T-helper 22 cell (primary cell): ENCODE results near the gene ZSCAN30.

Source experiments
- DNase-seq: peaks from one replicate; pipeline ENCODE4 v3.0.0-alpha.2; 2020; ENCODE audit warnings: low read depth

The ZSCAN30 gene

DNA sequence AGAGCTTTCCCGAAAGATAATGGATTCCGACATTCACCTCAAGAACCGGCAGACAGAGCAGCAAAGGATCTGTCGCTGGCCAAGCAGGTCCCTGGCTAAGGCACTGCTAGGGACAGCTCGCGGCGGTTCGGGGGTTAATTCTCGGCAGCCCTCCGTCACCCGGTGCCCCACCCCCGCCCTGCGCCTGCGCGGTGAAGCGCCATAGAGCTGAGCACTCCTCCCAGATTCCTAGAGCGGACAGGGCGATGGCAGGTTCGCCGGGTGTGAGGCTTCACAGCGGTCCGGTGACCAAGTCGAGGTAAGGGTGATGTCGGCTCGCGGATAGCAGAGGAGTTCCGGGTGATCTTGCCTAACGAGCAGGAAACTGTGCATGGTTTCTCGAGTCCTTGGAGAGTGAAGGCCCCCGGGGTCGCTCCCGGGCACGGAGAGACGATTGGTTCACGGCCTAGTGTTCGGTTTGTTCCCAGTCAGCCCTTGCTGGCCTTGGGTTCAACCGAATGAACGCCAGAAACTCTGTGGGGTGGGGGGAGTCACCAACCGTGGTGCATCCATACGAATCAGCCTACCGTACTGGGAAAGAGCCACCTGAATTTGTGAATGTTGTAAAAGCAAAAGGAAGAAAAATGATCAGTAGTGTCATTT lies at the start of gene ZSCAN30:
TSS of gene ZSCAN30 (minus strand) at position 136 of the 642 bp plus-strand sequence. CDS start 25,877 bp downstream, outside the sequence.
- peak; percentile 90 for DNase-seq

DNA sequence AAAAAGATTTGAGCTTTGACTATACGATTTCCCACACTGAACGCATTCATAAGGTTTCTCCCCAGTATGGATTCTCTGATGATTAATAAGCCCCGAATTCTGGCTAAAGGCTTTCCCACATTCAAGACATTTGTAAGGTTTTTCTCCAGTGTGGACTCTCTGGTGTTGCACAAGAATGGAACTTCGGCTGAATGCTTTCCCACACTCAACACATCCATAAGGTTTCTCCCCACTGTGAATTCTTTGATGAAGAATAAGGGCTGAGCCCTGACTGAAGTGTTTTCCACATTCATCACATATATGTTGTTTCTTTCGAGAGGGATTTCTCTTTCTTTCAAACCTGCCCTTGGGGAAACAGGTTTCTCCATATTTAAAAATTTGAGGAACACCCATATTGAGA lies 47.3 kb upstream of the ZSCAN30 start:
- DNase-seq, result no peak

DNA sequence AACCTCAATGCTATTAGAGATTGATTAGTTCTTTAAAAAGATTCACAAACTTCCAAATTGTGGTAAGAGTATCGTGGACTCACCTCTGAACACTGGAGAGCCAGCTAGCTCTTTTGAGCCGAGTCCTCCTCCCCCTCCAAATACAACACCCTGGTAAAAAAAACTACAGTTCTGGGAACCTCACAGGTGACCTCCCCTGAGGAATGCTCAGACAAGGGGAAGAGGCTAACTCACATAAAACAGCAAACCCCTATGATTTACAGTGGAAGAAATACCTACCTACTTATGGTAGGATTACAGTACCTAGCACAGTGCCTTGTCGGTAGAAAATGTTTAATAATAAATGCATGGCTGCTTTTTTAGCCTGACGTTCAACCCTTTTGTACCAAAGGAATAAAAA lies 45.8 kb upstream of the ZSCAN30 start:
- DNase-seq, result no peak

DNA sequence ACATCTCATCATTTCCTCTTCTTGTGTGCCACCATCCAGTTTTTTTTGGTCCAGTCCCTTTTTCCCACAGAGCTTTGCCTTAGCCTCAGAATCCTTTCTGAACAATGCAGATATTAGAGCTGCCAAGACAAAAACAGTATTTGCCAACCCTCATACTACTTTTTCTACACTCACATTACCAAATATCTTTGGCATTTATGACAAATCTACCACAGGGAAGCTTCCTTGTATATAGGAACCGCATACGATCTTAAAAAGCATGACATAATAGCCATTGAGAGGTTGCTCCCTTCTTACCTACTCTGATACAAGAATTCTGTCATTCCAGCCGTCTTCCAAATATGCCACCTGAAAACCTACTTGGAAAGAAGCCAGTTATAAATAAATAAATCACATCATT lies 44.8 kb upstream of the ZSCAN30 start:
- DNase-seq, result no peak

DNA sequence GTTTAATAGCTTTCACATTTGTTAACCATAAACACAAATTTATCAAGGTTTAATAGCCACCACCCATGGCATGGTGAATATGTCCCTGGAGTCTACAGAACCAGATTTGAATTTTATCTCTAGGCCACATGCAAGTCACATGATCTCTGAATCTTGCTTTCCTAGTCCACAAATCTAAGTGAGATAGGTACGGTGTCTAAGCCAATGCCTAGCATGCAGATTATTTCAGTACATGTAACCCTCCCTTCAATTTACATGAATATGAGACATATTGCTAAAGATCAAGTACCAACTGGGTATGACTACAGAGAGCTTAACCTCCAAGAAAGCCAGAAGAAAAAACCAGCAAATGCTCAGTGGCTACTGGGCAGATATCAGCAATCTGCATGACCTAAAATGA lies 44.2 kb upstream of the ZSCAN30 start:
- no peak for DNase-seq

DNA sequence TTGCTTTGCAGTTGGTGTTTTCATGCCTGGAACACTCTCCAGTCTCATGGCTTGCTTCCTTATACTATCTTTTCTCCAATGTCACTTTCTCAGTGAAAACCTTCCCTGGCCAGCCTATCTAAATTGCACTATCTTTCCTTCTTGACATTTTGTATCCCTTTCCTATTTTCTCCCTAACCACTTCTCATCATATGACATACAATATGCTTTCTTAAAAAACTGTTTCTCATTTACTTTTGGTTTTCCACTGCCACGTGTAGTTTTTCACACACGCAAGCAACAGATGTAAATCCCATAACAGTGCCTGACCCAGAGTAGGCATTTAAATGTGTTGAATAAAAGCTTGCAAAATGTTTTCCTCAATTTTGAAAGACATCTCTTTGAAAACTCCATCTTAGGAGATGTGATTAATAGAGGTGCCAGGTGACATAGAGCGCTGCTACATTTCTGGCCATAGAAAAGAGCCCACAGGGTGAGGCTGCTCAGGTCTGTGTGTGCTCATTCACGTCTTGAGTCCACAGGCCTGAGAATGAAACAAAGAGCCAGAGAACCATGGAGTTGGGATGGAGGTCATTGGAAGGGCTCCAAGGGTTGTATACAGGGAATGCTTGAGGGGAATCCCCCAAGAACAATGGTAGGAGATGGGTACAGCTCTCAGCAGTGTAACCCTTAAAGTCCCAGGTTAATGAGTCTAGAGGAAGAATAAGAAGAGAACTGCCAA lies 41.5 kb upstream of the ZSCAN30 start:
- DNase-seq, result no peak

DNA sequence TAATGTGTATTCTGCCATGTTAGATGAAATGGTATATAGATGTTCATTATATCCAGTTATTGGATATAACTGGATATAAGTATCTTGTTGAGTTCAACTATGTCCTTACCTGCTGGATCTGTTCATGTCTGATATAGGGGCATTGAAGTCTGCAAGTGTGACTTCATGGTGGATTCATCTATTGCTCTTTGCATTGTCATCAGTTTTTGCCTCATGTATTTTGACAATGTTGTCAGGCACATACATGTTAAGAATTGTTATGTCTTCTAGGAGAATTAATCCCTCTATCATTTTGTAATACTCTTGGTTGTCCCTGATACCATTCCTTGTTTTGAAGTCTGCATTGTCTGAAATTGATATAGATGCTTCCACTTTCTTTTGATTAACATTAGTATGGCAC lies 38.8 kb upstream of the ZSCAN30 start:
- no peak for DNase-seq

DNA sequence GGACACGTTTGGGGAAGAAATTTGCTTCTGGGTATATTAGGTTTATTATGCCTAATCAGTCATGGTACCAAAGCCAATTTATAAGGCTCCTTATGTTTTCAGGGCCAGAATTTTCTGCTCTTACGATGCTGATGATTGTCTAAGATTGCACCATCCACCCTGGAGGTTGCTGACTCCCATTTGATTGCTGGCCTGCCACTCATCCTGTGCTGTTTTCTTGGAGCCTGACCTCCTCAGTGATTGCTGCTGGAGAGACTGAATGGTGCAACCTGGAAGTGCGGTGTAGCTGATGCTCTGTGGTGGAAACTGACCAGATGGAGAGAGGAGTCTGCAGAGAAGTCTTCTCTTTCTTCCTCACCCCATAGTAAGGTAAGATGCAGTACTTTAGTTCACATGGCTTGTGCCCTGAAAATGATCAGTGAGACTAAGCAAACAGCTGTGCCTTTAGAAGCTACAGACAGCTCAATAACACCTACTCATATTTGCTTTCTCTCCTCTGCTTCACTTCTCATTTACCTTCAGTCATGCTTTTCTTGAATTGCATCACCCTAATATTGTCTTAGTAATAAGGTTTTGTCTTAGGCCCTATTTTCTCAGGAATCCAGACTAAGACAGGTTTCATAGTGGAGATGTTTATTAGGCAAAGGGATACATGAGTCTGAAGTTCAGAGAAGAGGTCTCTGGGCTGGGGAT lies 36.8 kb upstream of the ZSCAN30 start:
- no peak for DNase-seq

DNA sequence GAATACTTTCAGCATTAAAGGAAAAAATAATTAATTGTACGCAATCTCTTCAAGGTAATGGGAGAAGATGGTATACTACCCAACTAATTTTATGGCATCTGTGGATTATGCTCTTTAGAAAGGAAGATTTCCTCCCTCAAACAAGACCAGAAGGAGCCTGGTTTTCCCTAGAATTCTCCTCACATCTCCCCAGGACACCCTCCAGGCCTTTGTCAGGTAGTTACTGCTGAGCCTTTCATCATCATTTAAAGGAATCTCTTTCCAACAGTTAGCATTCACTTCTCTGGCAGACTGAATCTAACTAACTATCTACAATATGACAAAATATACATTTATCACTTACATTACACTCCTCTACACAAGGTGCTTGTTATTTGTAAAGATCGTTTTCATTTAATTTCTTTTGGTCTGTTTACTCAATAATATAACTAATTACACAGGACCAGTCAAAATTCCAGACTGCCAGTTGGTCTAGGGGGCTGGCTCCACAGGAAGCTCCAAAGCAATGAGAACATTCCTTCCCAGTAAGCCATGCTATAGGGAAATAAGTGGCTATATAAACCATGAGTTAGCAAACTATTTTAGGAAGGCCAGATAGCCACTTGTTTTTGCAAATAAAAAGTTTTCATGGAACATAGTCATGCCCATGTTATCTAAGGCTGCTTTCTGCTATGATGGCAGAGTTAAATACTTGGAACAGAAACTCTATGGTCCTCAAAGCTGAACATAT lies 35.1 kb upstream of the ZSCAN30 start:
- no peak for DNase-seq

DNA sequence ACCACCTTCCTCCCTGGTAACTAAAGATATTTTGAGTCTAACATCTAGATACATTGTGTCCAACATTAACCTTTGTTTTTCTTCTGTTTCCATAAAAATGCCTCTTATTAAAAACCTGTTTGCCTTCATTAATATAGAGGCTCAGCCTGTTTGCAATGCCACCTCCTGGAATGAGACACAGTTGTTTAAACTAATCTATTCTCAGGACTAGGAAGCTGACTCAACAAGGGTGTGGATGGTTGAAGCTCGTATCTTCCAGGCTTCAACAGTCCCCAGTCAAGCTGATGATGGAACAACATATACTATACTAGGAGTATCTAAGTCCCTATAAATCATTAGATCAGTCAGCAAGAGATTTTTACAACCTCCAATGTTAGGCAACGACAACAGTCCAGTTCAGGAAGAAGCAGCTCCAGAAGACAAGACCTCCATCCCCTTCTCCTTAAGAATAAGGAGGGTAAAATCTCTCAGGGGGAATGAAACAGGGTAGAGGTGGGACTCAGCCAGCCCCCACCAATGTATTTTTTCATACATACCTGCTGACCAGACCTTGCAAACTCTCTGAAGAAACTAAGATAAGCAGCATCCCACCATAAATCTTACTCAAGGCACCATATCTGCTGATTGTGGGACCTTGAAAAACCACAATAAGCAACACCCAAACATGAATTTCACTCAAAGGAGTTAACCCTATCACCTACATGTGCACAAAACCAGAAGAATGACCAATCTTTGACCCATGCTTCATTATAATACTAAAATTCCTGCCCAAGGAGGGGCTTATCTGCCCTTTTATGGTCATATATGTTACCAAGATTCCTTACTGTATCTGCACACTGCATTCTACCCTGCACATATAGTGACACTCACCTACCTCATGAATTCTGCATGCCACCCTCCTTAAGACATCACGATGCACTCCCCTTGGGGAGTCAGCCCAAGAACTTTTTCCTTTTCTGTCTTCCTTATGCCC lies 32.7 kb upstream of the ZSCAN30 start:
- no peak for DNase-seq

DNA sequence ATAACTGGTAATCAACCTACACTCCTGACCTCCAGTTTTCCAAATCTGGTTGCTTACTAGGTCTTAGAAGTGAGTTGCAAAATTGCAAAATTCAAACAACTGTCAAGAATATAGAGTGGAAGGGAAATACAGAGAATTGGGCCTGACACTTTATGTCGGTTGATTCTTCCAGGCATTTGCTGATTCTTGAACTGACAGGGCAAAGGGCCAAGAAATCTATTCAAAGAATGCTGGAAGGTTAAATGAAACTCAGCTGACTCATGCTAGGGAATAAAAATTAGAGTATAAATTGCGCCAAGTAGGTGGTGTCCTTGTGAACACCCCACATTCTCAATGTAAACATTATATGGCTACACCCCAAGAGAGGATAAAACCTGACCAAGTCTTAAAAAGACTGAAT lies 21.5 kb upstream of the ZSCAN30 start:
- DNase-seq, result no peak

DNA sequence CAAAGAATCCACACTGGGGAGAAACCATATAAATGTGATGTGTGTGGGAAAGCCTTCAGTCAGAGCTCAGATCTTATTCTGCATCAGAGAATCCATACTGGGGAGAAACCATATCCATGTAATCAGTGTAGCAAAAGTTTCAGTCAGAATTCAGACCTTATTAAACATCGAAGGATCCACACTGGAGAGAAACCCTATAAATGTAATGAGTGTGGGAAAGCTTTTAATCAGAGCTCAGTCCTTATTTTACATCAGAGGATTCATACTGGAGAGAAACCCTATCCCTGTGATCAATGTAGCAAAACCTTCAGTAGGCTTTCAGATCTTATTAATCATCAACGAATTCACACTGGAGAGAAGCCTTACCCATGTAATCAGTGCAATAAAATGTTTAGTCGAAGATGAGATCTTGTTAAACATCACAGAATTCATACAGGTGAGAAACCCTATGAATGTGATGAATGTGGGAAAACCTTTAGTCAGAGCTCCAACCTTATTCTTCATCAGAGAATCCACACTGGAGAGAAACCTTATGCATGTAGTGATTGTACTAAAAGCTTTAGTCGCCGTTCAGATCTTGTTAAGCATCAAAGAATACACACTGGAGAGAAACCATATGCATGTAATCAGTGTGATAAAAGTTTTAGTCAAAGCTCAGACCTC lies 16.7 kb upstream of the ZSCAN30 start:
- DNase-seq, result no peak

DNA sequence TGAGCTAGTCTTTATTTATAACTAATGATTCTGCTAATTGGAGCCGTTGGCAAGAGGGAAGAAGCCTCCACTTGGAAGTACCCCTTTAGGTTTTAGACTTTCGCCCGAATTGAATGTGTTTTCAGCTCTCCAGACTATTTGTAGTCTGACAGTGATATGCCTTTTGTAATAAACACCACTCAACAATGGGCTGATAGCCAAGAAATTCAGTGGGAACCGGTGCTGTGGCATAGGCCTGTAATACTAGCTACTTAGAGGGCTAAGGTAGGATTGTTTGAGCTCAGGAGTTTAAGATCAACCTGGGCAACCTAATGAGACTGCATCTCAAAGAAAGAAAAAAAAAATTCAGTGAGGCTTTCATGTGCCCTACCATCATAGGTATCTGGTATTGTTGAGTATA lies 13.6 kb upstream of the ZSCAN30 start:
- DNase-seq, result no peak

DNA sequence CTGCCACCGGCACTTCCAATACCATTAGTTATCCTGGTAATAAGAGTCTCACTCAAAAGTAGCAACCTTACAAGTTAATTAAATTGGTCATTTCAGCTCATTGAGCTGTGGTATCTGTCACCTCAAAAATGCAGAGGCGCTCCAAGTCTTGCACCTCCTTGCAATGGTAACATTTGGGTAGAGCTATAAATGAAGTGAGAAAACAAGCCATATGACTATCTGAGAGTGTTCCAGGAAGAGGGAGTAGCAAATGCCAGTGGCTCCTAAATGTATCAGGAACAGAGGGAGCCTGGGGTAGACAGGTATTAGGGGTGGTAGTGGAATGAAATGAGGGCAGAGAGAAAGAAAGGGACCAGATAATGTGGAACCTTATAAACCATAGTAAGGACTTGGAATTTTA lies 6.0 kb upstream of the ZSCAN30 start:
- DNase-seq, result no peak

DNA sequence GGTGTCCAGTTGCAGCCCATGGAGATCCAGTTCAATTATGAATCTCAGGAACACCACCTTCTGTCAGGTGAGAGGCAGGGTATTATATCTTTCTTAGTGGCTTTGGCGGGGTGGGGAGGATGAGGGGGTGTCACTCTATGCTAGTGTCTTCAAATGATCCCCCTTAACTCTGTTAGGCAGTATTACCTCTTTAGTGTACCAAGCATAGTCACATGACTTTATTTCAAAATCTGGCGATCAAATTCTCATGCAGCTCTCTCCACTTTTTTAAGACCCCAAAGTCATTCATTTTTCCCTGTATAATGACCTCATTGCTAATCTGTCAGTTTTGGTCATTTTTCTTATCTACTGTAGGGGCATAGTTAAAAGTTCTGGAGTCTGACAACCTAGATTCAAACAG lies 1.1 kb upstream of the ZSCAN30 start:
- DNase-seq, result no peak

DNA sequence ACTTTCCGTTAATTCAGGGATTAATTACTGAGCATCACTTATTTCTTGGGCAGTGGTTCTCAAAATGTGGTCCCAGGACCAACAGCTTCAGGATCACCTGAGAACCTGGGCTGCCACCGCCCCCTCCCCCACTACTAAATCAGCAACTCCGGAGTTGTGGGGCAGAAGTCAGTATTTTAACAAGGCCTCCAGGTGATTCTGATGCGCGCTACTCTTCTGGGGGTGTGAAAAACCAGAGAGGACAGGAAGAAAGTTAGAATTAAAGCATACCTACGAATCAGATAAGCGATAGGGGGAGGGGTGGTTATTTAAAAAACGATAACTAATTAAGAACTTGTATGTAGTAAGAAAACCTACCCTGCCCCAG lies 319 bp downstream of the ZSCAN30 start:
- DNase-seq, result peak; percentile 7

DNA sequence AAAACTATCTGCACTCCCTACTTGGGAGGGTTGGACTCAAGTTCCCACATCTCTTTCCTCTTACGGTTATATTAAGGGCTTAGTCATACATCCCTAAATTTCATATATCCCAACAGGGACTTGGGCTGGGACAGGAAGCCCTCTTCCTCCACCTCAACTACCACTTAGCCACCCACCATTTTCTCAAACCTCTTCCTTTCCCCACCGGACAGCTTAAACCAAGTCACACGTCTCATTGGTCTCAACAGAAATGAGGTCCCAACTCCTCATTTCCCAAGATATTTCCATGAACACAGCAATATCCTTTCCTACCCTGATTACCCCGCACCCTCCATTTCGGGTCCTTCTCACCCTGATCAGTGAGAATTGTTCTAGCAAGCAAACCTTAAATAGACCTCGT lies 736 bp downstream of the ZSCAN30 start:
- DNase-seq, result no peak

DNA sequence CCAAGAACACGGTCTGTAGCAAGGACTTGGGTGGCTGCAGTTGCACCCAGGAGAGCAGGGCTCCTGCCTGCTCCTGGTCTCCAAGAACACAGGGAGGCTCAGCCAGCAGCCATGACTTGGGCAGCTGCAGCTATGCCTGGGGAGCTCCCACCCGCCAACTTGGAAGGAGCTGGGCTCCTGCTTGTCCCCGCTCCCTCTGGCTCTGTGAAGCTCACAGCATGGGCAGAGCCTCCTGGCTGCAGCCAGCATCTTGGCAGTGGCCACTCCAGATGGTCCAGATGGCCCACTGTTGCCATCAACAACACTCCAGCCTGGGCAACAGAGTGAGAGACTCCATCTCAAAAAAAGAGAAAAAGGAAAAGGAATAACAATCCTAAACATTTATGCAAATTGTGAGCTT lies 5.2 kb downstream of the ZSCAN30 start:
- DNase-seq, result no peak

DNA sequence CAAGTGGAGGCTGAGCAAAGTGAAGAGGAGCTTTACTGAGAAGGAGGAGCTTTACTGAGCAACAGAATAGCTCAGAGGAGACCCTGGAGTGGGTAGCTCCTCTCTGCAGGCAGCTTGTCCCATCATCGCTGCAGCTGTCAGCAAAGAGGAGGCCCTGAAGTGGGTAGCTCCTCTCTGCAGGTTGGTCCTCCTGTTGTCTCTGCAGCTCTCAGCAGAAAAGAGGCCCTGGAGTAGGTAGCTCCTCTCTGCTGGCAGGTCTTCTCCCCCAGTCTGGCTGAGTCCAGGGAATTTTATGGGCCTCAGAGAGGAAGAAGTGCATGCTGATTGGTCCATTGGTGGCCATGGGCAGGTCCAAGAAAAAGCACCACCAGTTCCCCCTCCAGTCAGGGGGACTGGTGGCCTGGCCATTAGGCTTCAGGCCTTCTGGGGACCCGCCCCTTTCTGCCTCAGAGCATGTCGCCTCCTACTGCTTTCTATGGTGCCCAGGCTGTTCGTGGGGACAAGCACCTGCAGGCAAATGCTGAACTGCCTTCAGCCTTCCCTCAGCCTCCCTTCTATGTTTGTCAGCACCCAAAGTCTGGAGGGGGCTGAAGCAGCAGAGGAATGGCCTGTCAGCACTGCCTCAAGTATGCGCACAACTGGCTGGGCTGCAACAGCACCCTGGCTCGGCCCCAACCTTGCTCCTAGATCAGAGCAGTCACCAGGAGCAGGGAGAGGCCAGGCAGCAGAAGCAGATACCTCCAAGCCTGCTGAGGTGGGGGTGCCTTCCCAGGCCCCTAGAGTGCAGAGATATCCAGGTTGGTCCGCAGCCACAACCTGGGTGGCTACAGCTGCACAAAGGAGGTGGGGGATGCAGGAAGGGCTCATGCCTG lies 5.9 kb downstream of the ZSCAN30 start:
- no peak for DNase-seq

DNA sequence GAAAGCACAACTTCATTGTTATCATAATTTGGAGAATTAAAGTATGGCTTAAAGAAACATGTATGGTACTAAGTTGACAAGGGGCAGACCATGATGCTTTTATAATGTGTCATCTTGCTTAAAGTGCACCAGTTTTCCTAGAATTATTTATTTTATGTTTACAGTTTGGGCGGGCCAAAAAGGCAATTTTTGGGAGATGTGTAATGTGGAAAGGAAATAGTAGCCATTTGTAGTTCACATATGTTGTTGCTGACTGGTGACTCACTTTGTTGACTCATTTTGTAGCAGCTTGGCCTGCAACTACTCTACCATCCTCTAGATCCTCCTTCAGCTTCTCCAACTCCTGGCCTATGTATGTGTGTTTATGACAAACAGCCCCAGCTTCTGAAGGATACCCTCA lies 7.7 kb downstream of the ZSCAN30 start:
- no peak for DNase-seq
